Thyroid gland (tissue), 4 donors: Measurements from ENCODE around the gene TFAP2C.

Experiments
- POLR2A ChIP-seq, 2 donors: fragments of 450-650 bp; IDR thresholded peaks; one replicate each; pipeline ENCODE4 v1.6.1; 2017; ENCODE audit warnings: antibody characterized with exemption in 2 of 2, mild to moderate bottlenecking in 2 of 2, moderate library complexity in 1 of 2
- TF ChIP-seq, protein P1 (sequence below), 6 experiments: fragments of 200-600 bp in 3 of 6; fragments of 450-650 bp in 3 of 6; sonication (generic) in 3 of 6; IDR thresholded peaks; one replicate each; pipeline ENCODE4 v1.5.1; 2016 to 2019; ENCODE audit warnings: antibody characterized with exemption in 6 of 6, mild to moderate bottlenecking in 2 of 6, inconsistent platforms in 1 of 6, moderate library complexity in 1 of 6

- TF ChIP-seq POLR2A (IDR thresholded peaks at IDR 0.05), result no peak
- TF ChIP-seq, protein P1, sequence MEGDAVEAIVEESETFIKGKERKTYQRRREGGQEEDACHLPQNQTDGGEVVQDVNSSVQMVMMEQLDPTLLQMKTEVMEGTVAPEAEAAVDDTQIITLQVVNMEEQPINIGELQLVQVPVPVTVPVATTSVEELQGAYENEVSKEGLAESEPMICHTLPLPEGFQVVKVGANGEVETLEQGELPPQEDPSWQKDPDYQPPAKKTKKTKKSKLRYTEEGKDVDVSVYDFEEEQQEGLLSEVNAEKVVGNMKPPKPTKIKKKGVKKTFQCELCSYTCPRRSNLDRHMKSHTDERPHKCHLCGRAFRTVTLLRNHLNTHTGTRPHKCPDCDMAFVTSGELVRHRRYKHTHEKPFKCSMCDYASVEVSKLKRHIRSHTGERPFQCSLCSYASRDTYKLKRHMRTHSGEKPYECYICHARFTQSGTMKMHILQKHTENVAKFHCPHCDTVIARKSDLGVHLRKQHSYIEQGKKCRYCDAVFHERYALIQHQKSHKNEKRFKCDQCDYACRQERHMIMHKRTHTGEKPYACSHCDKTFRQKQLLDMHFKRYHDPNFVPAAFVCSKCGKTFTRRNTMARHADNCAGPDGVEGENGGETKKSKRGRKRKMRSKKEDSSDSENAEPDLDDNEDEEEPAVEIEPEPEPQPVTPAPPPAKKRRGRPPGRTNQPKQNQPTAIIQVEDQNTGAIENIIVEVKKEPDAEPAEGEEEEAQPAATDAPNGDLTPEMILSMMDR (IDR thresholded peaks at IDR 0.05), result no peak
These were observed 862 bp upstream of the TFAP2C start for GRCh38 chr20:56628015-56628872.
